Mesenchymal stem cell (in vitro differentiated cells and primary cell): ENCODE data around the gene MSL1.

Experiments used
- DNase-seq: peaks from one replicate; pipeline ENCODE4 v3.0.0-alpha.2; 2013
- H2AFZ ChIP-seq: one replicate; pipeline ENCODE4 v1.6.1; 2013; ENCODE audit warnings: low read depth, mild to moderate bottlenecking, control low read depth, inconsistent platforms, low read length, moderate library complexity
- H2AK5ac ChIP-seq: 2 replicates; pipeline ENCODE4 v1.6.1; 2013; ENCODE audit warnings: low read length, moderate library complexity, mild to moderate bottlenecking, inconsistent platforms; ENCODE audit not compliant: severe bottlenecking
- H2BK120ac ChIP-seq: one replicate; pipeline ENCODE4 v1.6.1; 2013; ENCODE audit warnings: low read depth, mild to moderate bottlenecking, inconsistent platforms, low read length, moderate library complexity
- H2BK12ac ChIP-seq, 2 experiments: one replicate each; pipeline ENCODE4 v1.6.1; 2013; ENCODE audit warnings: inconsistent platforms in 2 of 2, low read length in 2 of 2, mild to moderate bottlenecking in 2 of 2, moderate library complexity in 2 of 2, control low read depth in 1 of 2
- H2BK15ac ChIP-seq: one replicate; pipeline ENCODE4 v1.6.1; 2013; ENCODE audit warnings: mild to moderate bottlenecking, low read depth, inconsistent platforms; ENCODE audit not compliant: poor library complexity, severe bottlenecking
- H2BK5ac ChIP-seq: 2 replicates; pipeline ENCODE4 v1.6.1; 2013; ENCODE audit warnings: low read depth, mild to moderate bottlenecking, low read length, control low read depth, inconsistent platforms; ENCODE audit not compliant: poor library complexity, severe bottlenecking
- H3K14ac ChIP-seq, 2 experiments: one replicate each; pipeline ENCODE4 v1.6.1; 2013; ENCODE audit warnings: inconsistent platforms in 2 of 2, low read length in 2 of 2, control low read depth in 1 of 2, mild to moderate bottlenecking in 1 of 2, moderate library complexity in 1 of 2
- H3K18ac ChIP-seq, 2 experiments: one replicate each; pipeline ENCODE4 v1.6.1; 2013; ENCODE audit warnings: inconsistent platforms in 2 of 2, low read length in 2 of 2, control low read depth in 1 of 2, low read depth in 1 of 2, mild to moderate bottlenecking in 1 of 2
- H3K23ac ChIP-seq, 2 experiments: one replicate each; pipeline ENCODE4 v1.6.1; 2013; ENCODE audit warnings: inconsistent platforms in 2 of 2, low read length in 2 of 2, mild to moderate bottlenecking in 2 of 2, moderate library complexity in 2 of 2, control low read depth in 1 of 2
- H3K27ac ChIP-seq: 2 replicates; pipeline ENCODE4 v1.5.1; 2013; ENCODE audit warnings: mild to moderate bottlenecking, moderate library complexity, low read length, control low read depth, inconsistent platforms; ENCODE audit not compliant: poor library complexity, severe bottlenecking
- H3K27me3 ChIP-seq, 2 experiments: 2 replicates each; pipeline versions ENCODE4 v1.6.1 to v1.7.0; 2013; ENCODE audit warnings: low read length in 2 of 2, mild to moderate bottlenecking in 2 of 2, moderate library complexity in 2 of 2, control low read depth in 1 of 2, inconsistent platforms in 1 of 2; ENCODE audit not compliant: control insufficient read depth in 1 of 2, insufficient read depth in 1 of 2
- H3K36me3 ChIP-seq, 2 experiments: 2 replicates each; pipeline versions ENCODE4 v1.6.1 to v1.7.0; 2013; ENCODE audit warnings: low read length in 2 of 2, control low read depth in 1 of 2, inconsistent platforms in 1 of 2, low read depth in 1 of 2, mild to moderate bottlenecking in 1 of 2; ENCODE audit not compliant: insufficient read depth in 2 of 2, control insufficient read depth in 1 of 2
- H3K4ac ChIP-seq, 2 experiments: one replicate each; pipeline ENCODE4 v1.6.1; 2013; ENCODE audit warnings: inconsistent platforms in 2 of 2, low read length in 2 of 2, mild to moderate bottlenecking in 2 of 2, moderate library complexity in 2 of 2, control low read depth in 1 of 2, low read depth in 1 of 2
- H3K4me1 ChIP-seq: 2 replicates; pipeline ENCODE4 v1.6.1; 2013; ENCODE audit warnings: low read depth, low read length, control low read depth; ENCODE audit not compliant: control insufficient read depth, insufficient read depth
- H3K4me2 ChIP-seq: 2 replicates; pipeline ENCODE4 v1.6.1; 2013; ENCODE audit warnings: low read length, mild to moderate bottlenecking, inconsistent platforms; ENCODE audit not compliant: poor library complexity, severe bottlenecking
- H3K4me3 ChIP-seq, 2 experiments: 2 replicates each; pipeline versions ENCODE4 v1.5.1 to v1.7.0; 2013; ENCODE audit warnings: low read length in 2 of 2, mild to moderate bottlenecking in 2 of 2, control low read depth in 1 of 2, low read depth in 1 of 2; ENCODE audit not compliant: insufficient read depth in 1 of 2
- H3K79me1 ChIP-seq: replicated peaks from 2 replicates; pipeline ENCODE4 v1.6.1; 2013; ENCODE audit warnings: mild to moderate bottlenecking, control low read depth, low read length, inconsistent platforms; ENCODE audit not compliant: poor library complexity, severe bottlenecking
- H3K9ac ChIP-seq: 2 replicates; pipeline ENCODE4 v1.7.0; 2013; ENCODE audit warnings: mild to moderate bottlenecking, low read length, moderate library complexity
- H3K9me3 ChIP-seq: 2 replicates; pipeline ENCODE4 v1.7.0; 2013; ENCODE audit warnings: mild to moderate bottlenecking, low read length; ENCODE audit not compliant: control insufficient read depth
- H4K8ac ChIP-seq: one replicate; pipeline ENCODE4 v1.6.1; 2013; ENCODE audit warnings: inconsistent platforms, mild to moderate bottlenecking, low read length, moderate library complexity
- H4K91ac ChIP-seq: one replicate; pipeline ENCODE4 v1.6.1; 2013; ENCODE audit warnings: mild to moderate bottlenecking, low read length, inconsistent platforms
- WGBS: methylation state at CpG from one replicate; pipeline ENCODE4 v1.1.7; 2013; ENCODE audit warnings: mixed read lengths; 5-methylcytosine and 5-hydroxymethylcytosine counted together

MSL1 gene

DNA sequence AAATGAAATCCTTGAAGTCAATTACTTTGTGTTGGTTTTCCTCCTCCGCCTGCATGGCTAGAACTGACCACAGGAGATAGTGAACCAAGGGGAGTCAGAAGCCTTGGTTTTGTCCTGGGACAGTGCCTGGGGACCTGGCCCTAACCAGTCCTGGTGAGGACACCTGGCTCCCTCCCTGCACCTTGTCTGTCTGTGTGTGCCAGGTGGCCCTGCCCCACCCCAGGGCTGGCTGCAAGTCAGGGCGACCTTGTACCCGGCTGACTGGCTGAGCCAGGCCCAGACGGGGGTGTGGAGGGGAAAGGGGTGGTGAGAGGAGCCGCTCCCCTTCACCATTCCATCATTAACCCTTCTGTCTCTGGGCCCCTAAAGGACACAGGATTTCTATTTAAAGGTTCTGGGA lies 58.9 kb downstream of the MSL1 start:
- 100% methylated on average over 1 of the region's 5 CpGs for WGBS
- H2BK12ac ChIP-seq, result no peak overlapping the region
- peaks cover 22% of the 10 kb centered on the region in 2 experiments for H3K36me3 ChIP-seq
- no peak overlapping the region for H3K9ac ChIP-seq
- no peaks in the 10 kb centered on the region for H3K27me3 ChIP-seq
- no peaks in the 10 kb centered on the region for H3K9me3 ChIP-seq
- no peak overlapping the region for H3K4ac ChIP-seq
- no peak overlapping the region for H3K23ac ChIP-seq
- H3K18ac ChIP-seq, result no peak overlapping the region
- peak overlapping the region; percentile 13 for H2AK5ac ChIP-seq
- no peak overlapping the region for H4K8ac ChIP-seq
- no peak for DNase-seq
- H3K4me1 ChIP-seq, result peaks cover 31% of the 10 kb centered on the region
- no peak overlapping the region for H2AFZ ChIP-seq
- H2BK120ac ChIP-seq, result no peak overlapping the region
- H3K14ac ChIP-seq, result no peak overlapping the region
- H3K79me1 ChIP-seq, result peaks cover 3% of the 10 kb centered on the region
- H4K91ac ChIP-seq, result no peak overlapping the region
- H3K27ac ChIP-seq, result peak overlapping the region; percentile 19
- H2BK15ac ChIP-seq, result no peak overlapping the region
- H3K4me2 ChIP-seq, result no peak overlapping the region
- H2BK5ac ChIP-seq, result no peak overlapping the region
- H3K4me3 ChIP-seq, result no peak overlapping the region

GRCh38 chr17:40181205-40181604 lies 59.4 kb downstream of the MSL1 start:
- no peak overlapping the region for H2AK5ac ChIP-seq
- no peak overlapping the region for H3K4me3 ChIP-seq
- H4K91ac ChIP-seq, result no peak overlapping the region
- H2BK12ac ChIP-seq, result no peak overlapping the region
- H3K9me3 ChIP-seq, result no peaks in the 10 kb centered on the region
- no peak overlapping the region for H3K27ac ChIP-seq
- H2BK15ac ChIP-seq, result no peak overlapping the region
- H3K4me2 ChIP-seq, result no peak overlapping the region
- H3K9ac ChIP-seq, result no peak overlapping the region
- no peak overlapping the region for H2AFZ ChIP-seq
- H4K8ac ChIP-seq, result no peak overlapping the region
- H3K27me3 ChIP-seq, result no peaks in the 10 kb centered on the region
- WGBS, result 98% methylated on average over 8 of the region's 8 CpGs
- H3K4me1 ChIP-seq, result peaks cover 31% of the 10 kb centered on the region
- H3K36me3 ChIP-seq, result peaks cover 16 to 21% of the 10 kb centered on the region in 2 experiments
- H3K4ac ChIP-seq, result no peak overlapping the region
- no peak overlapping the region for H2BK120ac ChIP-seq
- H3K79me1 ChIP-seq, result peaks cover 3% of the 10 kb centered on the region
- no peak overlapping the region for H2BK5ac ChIP-seq
- no peak overlapping the region for H3K23ac ChIP-seq
- DNase-seq, result no peak
- no peak overlapping the region for H3K18ac ChIP-seq
- no peak overlapping the region for H3K14ac ChIP-seq

DNA sequence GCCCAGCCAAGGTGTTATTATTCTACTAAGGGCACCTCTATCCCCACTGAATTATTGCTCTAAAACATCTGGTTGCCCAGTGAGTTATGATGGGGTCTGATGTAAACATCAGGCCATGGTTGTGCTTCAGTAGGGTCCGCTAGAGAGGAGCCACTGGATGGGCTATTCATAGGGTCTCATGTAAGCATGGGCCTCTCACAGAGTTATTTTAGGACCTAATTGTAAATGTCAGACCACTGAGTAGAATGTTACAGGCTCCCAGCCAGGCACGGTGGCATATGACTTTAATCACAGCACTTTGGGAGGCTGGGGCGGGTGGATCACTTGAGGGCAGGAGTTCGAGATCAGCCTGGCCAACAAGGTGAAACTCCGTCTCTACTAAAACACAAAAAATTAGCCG lies 60.8 kb downstream of the MSL1 start:
- Histone ChIP-seq H2BK15ac (no peak overlapping the region), H3K23ac (no peak overlapping the region), H3K36me3 (peaks cover 8 to 14% of the 10 kb centered on the region in 2 experiments), H3K4me2 (no peak overlapping the region), H3K9me3 (no peaks in the 10 kb centered on the region), H3K4ac (no peak overlapping the region), H3K14ac (no peak overlapping the region), H3K9ac (no peak overlapping the region), H2AFZ (no peak overlapping the region), H3K79me1 (peaks cover 3% of the 10 kb centered on the region), H4K8ac (no peak overlapping the region), H2AK5ac (no peak overlapping the region), H2BK120ac (no peak overlapping the region), H3K4me1 (peaks cover 24% of the 10 kb centered on the region), H3K4me3 (no peak overlapping the region), H2BK5ac (no peak overlapping the region), H3K27me3 (no peaks in the 10 kb centered on the region), H2BK12ac (no peak overlapping the region), H4K91ac (no peak overlapping the region), H3K18ac (no peak overlapping the region), H3K27ac (no peak overlapping the region)
- WGBS, result 95% methylated on average over 6 of the region's 6 CpGs
- DNase-seq, result no peak
